Measurements from ENCODE around the gene RAP1A. TPM values are rescaled to one million over a fixed set of nuclear protein-coding genes. Genes with fewer than 3 reads are reported as not detected.

The RAP1A gene
- polyA plus RNA-seq, 1 of the 3 experiments (the other 2 are of a cell fraction), result 17.7 TPM

DNA sequence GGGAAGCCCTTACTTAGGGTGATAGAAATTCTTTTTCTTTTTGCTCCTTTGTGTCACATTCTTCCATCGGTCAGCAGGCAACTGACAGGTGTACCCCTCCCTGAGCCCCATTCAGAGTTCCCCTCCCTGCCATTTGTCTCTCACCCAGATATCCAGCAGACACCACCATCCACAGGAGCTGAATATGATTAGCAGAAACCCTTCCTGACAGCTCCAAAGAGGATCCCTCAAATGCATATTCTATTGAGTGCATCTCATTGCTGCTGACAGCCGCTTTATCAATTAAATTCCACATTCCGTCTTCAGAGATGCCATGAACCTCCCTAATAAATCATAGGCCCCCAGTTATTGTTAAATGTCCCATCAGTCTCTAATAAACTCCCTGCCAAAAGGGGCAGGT lies 130.0 kb downstream of the RAP1A start (continued):
- TF ChIP-seq, protein P1, sequence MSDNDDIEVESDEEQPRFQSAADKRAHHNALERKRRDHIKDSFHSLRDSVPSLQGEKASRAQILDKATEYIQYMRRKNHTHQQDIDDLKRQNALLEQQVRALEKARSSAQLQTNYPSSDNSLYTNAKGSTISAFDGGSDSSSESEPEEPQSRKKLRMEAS (IDR thresholded peaks at IDR 0.05; ENCODE audit: low read depth), result no peak
- TF ChIP-seq FOXJ3 (CRISPR knock-in tag; IDR thresholded peaks at IDR 0.05) (no peak), SMC3 (IDR thresholded peaks at IDR 0.05; ENCODE audit: low read depth, low read length) (no peak)

- no peak for DNase-seq
- CTCF ChIA-PET, result interaction anchor here (1.9 to 8.3 kb wide), 3 partner anchors 19 to 243 kb away, joined by 9 to 72 read pairs (median 36); no protein-coding TSS in a partner anchor
- Histone ChIP-seq H2AFZ (ENCODE audit: low read depth) (no peak overlapping the region), H3K36me3 (replicated peaks in 1 of 2; ENCODE audit: control insufficient read depth in 1 of 2, insufficient read depth in 2 of 2, low read length in 1 of 2) (no peaks in the 10 kb centered on the region), H3K9me2 (no peaks in the 10 kb centered on the region), H3K27ac (ENCODE audit: low read depth in 2 of 2, low read length in 1 of 2) (no peak overlapping the region), H3K4me3 (ENCODE audit: low read depth in 2 of 2, low read length in 1 of 2) (no peak overlapping the region), H3K4me2 (no peak overlapping the region), H4K20me1 (ENCODE audit: insufficient read depth) (no peaks in the 10 kb centered on the region), H3K27me3 (ENCODE audit: insufficient read depth) (no peaks in the 10 kb centered on the region), H3F3A (replicated peaks; ENCODE audit: insufficient read depth) (peaks cover 9% of the 10 kb centered on the region), H3K9me3 (no peaks in the 10 kb centered on the region), H3K4me1 (ENCODE audit: control insufficient read depth in 1 of 2, insufficient read depth in 2 of 2, low read depth in 1 of 2, low read length in 1 of 2) (peaks cover 5 to 16% of the 10 kb centered on the region in 2 experiments; a peak in 2 of 4 replicates), H3K79me2 (ENCODE audit: insufficient read depth) (peaks cover under 1% of the 10 kb centered on the region; the same call in 1 of the 2 replicates), H3K9ac (no peak overlapping the region)
- WGBS (ENCODE audit: low lambda C conversion rate), result 84% methylated on average over 2 of the region's 2 CpGs
- POLR2A ChIA-PET, result interaction anchor here (3.7 kb wide), 1 partner anchor 12 kb away, joined by 19 read pairs; the partner anchor contains the start of gene INKA2
- no peak for TF ChIP-seq TEAD4 (IDR thresholded peaks at IDR 0.05; ENCODE audit: borderline replicate concordance, insufficient read depth)
- no peak for TF ChIP-seq YY1 (IDR thresholded peaks at IDR 0.05; ENCODE audit: low read depth)
- TF ChIP-seq EP300 (IDR thresholded peaks at IDR 0.05; ENCODE audit: borderline replicate concordance in 1 of 2, low read depth in 1 of 2, low read length in 1 of 2), result no peak
- TF ChIP-seq REST (IDR thresholded peaks at IDR 0.05; ENCODE audit: low read depth, low read length), result no peak
- TF ChIP-seq EZH2phosphoT487 (IDR thresholded peaks at IDR 0.05; ENCODE audit: borderline replicate concordance, low read depth), result no peak
- TF ChIP-seq RCOR1 (IDR thresholded peaks at IDR 0.05; ENCODE audit: low read length), result no peak
- no peak for TF ChIP-seq USF2 (IDR thresholded peaks at IDR 0.05; ENCODE audit: borderline replicate concordance, low read depth, low read length)
- TF ChIP-seq NRF1 (IDR thresholded peaks at IDR 0.05; ENCODE audit: low read depth, low read length), result no peak
These were observed 131.3 kb downstream of the RAP1A start for GRCh38 chr1:111750856-111751255.
